Measurements from ENCODE around the gene TNNI2.
"Not testable (repeated sequence)": the region's sequence is repeated elsewhere in the genome, so short reads cannot be mapped to it uniquely, and the experiment has no call there.

The TNNI2 gene

GRCh38 chr11:1883346-1884302 is 44.8 kb downstream of the TNNI2 start:
- no peak for TF ChIP-seq CTCF (IDR thresholded peaks at IDR 0.05)
- H3K4me1 Mint-ChIP-seq, result peaks cover 12% of the 10 kb centered on the region
- H3K4me3 Mint-ChIP-seq, result no peak overlapping the region
- H3K27ac Mint-ChIP-seq, result no peak overlapping the region
- DNase-seq, result no peak
- peaks cover 9% of the 10 kb centered on the region for H3K27me3 Mint-ChIP-seq (ENCODE audit: low read depth, poor library complexity)
- no peaks in the 10 kb centered on the region for H3K36me3 Mint-ChIP-seq (ENCODE audit: low read depth)
- no peaks in the 10 kb centered on the region for H3K9me3 Mint-ChIP-seq

- Mint-ChIP-seq H3K27ac (no peak overlapping the region), H3K9me3 (no peaks in the 10 kb centered on the region), H3K4me3 (no peak overlapping the region), H3K4me1 (peaks cover 15% of the 10 kb centered on the region), H3K36me3 (ENCODE audit: low read depth) (no peaks in the 10 kb centered on the region), H3K27me3 (ENCODE audit: low read depth, poor library complexity) (peaks cover 9% of the 10 kb centered on the region)
- DNase-seq, result no peak
- TF ChIP-seq CTCF (IDR thresholded peaks at IDR 0.05), result no peak
Measured at GRCh38 chr11:1884303-1884700, 45.5 kb downstream of the TNNI2 start.

- peaks cover 12% of the 10 kb centered on the region for H3K4me1 Mint-ChIP-seq
- H3K36me3 Mint-ChIP-seq (ENCODE audit: low read depth); H3K4me3 Mint-ChIP-seq; H3K27me3 Mint-ChIP-seq (ENCODE audit: low read depth, poor library complexity); DNase-seq; H3K27ac Mint-ChIP-seq; H3K9me3 Mint-ChIP-seq: not testable (repeated sequence)
Measured at GRCh38 chr11:1886551-1886950, 47.8 kb downstream of the TNNI2 start.

GRCh38 chr11:1887451-1888346 is 48.9 kb downstream of the TNNI2 start:
- Mint-ChIP-seq H3K27ac (no peak overlapping the region), H3K36me3 (ENCODE audit: low read depth) (no peaks in the 10 kb centered on the region), H3K4me1 (peaks cover 12% of the 10 kb centered on the region), H3K4me3 (no peak overlapping the region), H3K27me3 (ENCODE audit: low read depth, poor library complexity) (peaks cover 9% of the 10 kb centered on the region), H3K9me3 (no peaks in the 10 kb centered on the region)
- no peak for TF ChIP-seq CTCF (IDR thresholded peaks at IDR 0.05)
- DNase-seq, result no peak

GRCh38 chr11:1888347-1888753 is 49.6 kb downstream of the TNNI2 start:
- no peaks in the 10 kb centered on the region for H3K9me3 Mint-ChIP-seq
- H3K4me3 Mint-ChIP-seq, result no peak overlapping the region
- no peak for TF ChIP-seq CTCF (IDR thresholded peaks at IDR 0.05)
- peaks cover 12% of the 10 kb centered on the region for H3K4me1 Mint-ChIP-seq
- no peaks in the 10 kb centered on the region for H3K36me3 Mint-ChIP-seq (ENCODE audit: low read depth)
- peaks cover 9% of the 10 kb centered on the region for H3K27me3 Mint-ChIP-seq (ENCODE audit: low read depth, poor library complexity)
- no peak overlapping the region for H3K27ac Mint-ChIP-seq
- no peak for DNase-seq

- DNase-seq, result no peak
- Mint-ChIP-seq H3K9me3 (no peaks in the 10 kb centered on the region), H3K4me1 (peaks cover 12% of the 10 kb centered on the region), H3K36me3 (ENCODE audit: low read depth) (no peaks in the 10 kb centered on the region), H3K4me3 (no peak overlapping the region), H3K27me3 (ENCODE audit: low read depth, poor library complexity) (peaks cover 13% of the 10 kb centered on the region), H3K27ac (no peak overlapping the region)
- no peak for TF ChIP-seq CTCF (IDR thresholded peaks at IDR 0.05)
Measured at GRCh38 chr11:1888811-1889210, 50.0 kb downstream of the TNNI2 start.
